Thymus (tissue), 11 donors: ENCODE measurements around the gene PNKP. TPM values are rescaled to one million over a fixed set of nuclear protein-coding genes. Genes with fewer than 3 reads are reported as not detected.

Experiments used
- DNase-seq, 9 donors: peaks; one replicate each; pipeline ENCODE4 v3.0.0-alpha.2; 2013; ENCODE audit warnings: low spot score in 9 of 9, low read depth in 6 of 9, missing footprints in 1 of 9
- H3K27ac ChIP-seq, 2 donors: one replicate each; pipeline ENCODE4 v1.5.1; 2013; ENCODE audit warnings: control low read depth in 1 of 2, low read depth in 1 of 2, low read length in 1 of 2, mild to moderate bottlenecking in 1 of 2, moderate library complexity in 1 of 2
- H3K27me3 ChIP-seq, 2 donors: one replicate each; pipeline ENCODE4 v1.5.1; 2013; ENCODE audit warnings: low read length in 1 of 2; ENCODE audit not compliant: control insufficient read depth in 2 of 2, insufficient read depth in 1 of 2
- H3K36me3 ChIP-seq, 2 donors: one replicate each; pipeline ENCODE4 v1.5.1; 2013; ENCODE audit warnings: low read length in 1 of 2, mild to moderate bottlenecking in 1 of 2, moderate library complexity in 1 of 2; ENCODE audit not compliant: control insufficient read depth in 2 of 2, insufficient read depth in 2 of 2
- H3K4me1 ChIP-seq, 2 donors: one replicate each; pipeline ENCODE4 v1.5.1; 2013; ENCODE audit warnings: low read length in 2 of 2; ENCODE audit not compliant: control insufficient read depth in 2 of 2, insufficient read depth in 2 of 2
- H3K4me3 ChIP-seq, 2 donors: one replicate each; pipeline ENCODE4 v1.5.1; 2013; ENCODE audit warnings: low read length in 2 of 2, control low read depth in 1 of 2, mild to moderate bottlenecking in 1 of 2
- H3K9me3 ChIP-seq, 2 donors: one replicate each; pipeline ENCODE4 v1.5.1; 2013; ENCODE audit warnings: low read length in 1 of 2, mild to moderate bottlenecking in 1 of 2; ENCODE audit not compliant: control insufficient read depth in 2 of 2, insufficient read depth in 1 of 2
- WGBS: extraction: QIAGEN DNeasy Blood & Tissue Kit; methylation state at CpG from one replicate; pipeline ENCODE4 v1.1.7; 2013; 5-methylcytosine and 5-hydroxymethylcytosine counted together
- polyA plus RNA-seq: library from polyadenylated mRNA; stranded (reverse); fragments of 200-250 nt; gene quantifications from one replicate; pipeline ENCODE4 v1.2.3, GENCODE V29; 2013
- total RNA-seq: library from RNA; stranded (reverse); fragments of 120-200 nt; gene quantifications from one replicate; pipeline ENCODE4 v1.2.4, GENCODE V29; 2013
- donor health status: healthy.

Gene PNKP
- total and polyA plus RNA-seq, 2 donors: 28.4 to 85.3 TPM

DNA sequence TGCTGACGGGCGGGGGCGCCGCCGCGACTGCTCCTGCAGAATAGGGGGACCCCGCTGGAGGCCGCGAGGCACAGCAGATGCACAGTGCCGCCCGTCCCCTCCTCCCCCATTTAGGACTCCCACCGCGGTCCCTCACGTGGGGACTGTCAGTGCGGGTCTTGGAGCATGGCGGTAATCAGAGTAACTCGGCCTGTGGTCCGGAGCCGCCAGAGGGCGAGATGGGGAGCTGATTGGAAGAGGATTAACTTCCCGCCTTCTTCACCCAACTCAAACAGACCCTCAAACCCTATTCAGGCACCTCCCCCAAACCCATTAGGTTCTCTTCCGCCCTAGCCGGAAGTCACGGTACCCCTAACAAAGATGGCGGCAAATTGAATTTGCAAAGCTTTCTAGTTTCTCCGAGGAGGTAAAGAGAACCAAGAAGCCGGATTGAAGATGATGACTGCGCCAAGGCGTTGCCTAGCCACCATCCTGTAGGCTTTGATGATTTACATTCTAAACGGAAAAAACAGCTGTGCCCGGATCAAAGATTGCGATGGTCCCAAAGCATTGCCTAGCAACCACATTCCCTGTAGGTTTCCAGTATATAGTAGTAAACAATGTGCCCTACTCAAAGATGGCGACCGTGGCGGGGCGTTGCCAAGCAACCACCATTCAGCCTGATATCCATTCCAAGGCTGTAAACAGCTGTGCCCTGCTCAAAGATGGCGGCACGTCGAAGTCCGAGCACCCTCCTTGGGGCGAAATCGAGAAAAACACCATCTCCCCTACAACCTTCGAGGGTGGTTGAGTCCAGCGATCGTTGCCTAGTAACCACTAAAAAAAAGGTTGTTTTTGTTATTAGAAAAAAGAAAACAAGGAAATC is 54.1 kb downstream of the PNKP start, which contains the start of gene FUZ:
FUZ (minus strand) TSS at position 296 of the 865 bp plus-strand sequence; CDS start at position 110, 186 bp downstream.
- Histone ChIP-seq H3K4me3 (peak within 1 kb of the TSS; percentile 77 to 88), H3K27me3 (peaks cover 0 to 8% of the 10 kb centered on the region in 2 donors), H3K36me3 (peaks cover 0 to under 1% of the 10 kb centered on the region in 2 donors), H3K4me1 (peaks cover 10 to 40% of the 10 kb centered on the region in 2 donors), H3K9me3 (no peaks in the 10 kb centered on the region), H3K27ac (peak within 1 kb of the TSS; percentile 86 to 96)
- peak; percentile 90 to 98 (median 95) for DNase-seq
- WGBS: under 1% methylated on average over 45 of the region's 45 CpGs

DNA sequence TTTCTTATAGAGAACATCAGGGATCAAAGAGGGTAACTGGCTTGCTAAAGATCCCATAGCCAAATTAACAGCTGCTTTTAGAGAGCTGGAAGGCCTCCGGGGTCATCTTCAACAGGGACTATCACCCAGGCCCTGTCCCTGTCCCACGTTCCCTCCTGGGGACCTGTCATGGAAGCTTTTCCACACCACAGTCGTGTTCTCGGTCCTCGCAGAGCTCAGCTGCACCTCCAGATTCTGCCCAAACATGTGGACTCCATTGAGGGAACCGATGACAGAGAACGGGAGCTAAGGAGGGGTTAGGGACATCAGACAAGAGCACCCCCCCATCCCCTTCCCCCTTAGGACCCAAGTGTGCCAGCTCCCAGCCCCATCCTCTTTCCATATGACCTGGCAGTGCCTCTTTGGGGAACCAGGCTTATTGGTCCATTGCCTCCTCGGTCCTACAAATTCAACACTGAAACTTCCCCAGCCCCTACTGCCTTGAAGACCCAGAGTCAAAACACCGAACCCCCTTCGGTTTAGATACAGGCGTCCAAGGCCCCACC is 54.9 kb downstream of the PNKP start:
- Histone ChIP-seq H3K27ac (peak overlapping the region; percentile 86 to 96), H3K9me3 (no peaks in the 10 kb centered on the region), H3K4me3 (peak overlapping the region; percentile 77 to 88), H3K27me3 (peaks cover 0 to 8% of the 10 kb centered on the region in 2 donors), H3K36me3 (peaks cover 3 to 4% of the 10 kb centered on the region in 2 donors), H3K4me1 (peaks cover 10 to 45% of the 10 kb centered on the region in 2 donors)
- no peak for DNase-seq
- WGBS: 54% methylated on average over 11 of the region's 11 CpGs

DNA sequence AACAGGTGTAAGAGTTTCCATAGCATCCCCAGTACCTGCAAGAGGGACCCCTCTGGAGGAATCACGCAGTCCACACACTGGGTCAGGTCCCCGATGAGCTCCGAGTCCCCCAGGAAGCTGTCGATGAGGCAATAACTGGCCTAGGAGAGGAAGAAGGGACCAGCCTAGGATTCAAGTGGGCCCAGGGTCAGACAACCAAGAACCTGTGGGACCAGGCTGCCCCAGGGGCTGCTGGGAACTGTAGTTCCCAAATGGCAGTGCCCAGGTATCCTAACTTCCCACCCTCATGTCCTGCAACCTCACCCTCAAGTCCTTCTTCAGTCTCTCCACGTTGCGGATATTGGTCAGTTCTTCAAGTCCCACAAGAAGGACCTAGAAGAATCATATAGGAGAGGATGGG is 56.0 kb downstream of the PNKP start:
- DNase-seq: no peak
- WGBS: over 99% methylated on average over 6 of the region's 6 CpGs
- H3K9me3 ChIP-seq: no peaks in the 10 kb centered on the region
- peaks cover 6 to 10% of the 10 kb centered on the region in 2 donors for H3K36me3 ChIP-seq
- no peak overlapping the region for H3K4me3 ChIP-seq
- no peak overlapping the region for H3K27ac ChIP-seq
- H3K4me1 ChIP-seq: peaks cover 6 to 40% of the 10 kb centered on the region in 2 donors
- H3K27me3 ChIP-seq: peaks cover 0 to 8% of the 10 kb centered on the region in 2 donors

Other genes starting within 250 kb of the PNKP start
- 12.7 TPM for gene RRAS, start 227.4 kb downstream of the PNKP start, total RNA-seq
- gene RRAS, start 227.4 kb downstream of the PNKP start, polyA plus RNA-seq: 60.9 TPM
- gene SCAF1, start 225.4 kb downstream of the PNKP start, total RNA-seq: 3.2 TPM
- gene SCAF1, start 225.4 kb downstream of the PNKP start, polyA plus RNA-seq: 17.2 TPM
- 83.6 TPM for gene IRF3, start 201.7 kb downstream of the PNKP start, total RNA-seq
- 259 TPM for gene IRF3, start 201.7 kb downstream of the PNKP start, polyA plus RNA-seq
- gene BCL2L12, start 201.6 kb downstream of the PNKP start, total RNA-seq: 18.7 TPM
- gene BCL2L12, start 201.6 kb downstream of the PNKP start, polyA plus RNA-seq: 27.1 TPM
- 173 TPM for gene PRMT1, start 190.3 kb downstream of the PNKP start, total RNA-seq
- 101 TPM for gene PRMT1, start 190.3 kb downstream of the PNKP start, polyA plus RNA-seq
- 0.47 TPM for gene ADM5, start 178.0 kb downstream of the PNKP start, total RNA-seq
- gene ADM5, start 178.0 kb downstream of the PNKP start, polyA plus RNA-seq: 5.5 TPM
- gene CPT1C, start 176.5 kb downstream of the PNKP start, total RNA-seq: 0.61 TPM
- 3.5 TPM for gene CPT1C, start 176.5 kb downstream of the PNKP start, polyA plus RNA-seq
- gene TSKS, start 104.3 kb downstream of the PNKP start, total RNA-seq: 2.6 TPM
- 2.4 TPM for gene TSKS, start 104.3 kb downstream of the PNKP start, polyA plus RNA-seq
- 16.5 TPM for gene AP2A1, start 100.6 kb downstream of the PNKP start, total RNA-seq
- 26.5 TPM for gene AP2A1, start 100.6 kb downstream of the PNKP start, polyA plus RNA-seq
- 16.6 TPM for gene FUZ, start 54.3 kb downstream of the PNKP start, total RNA-seq
- 20.9 TPM for gene FUZ, start 54.3 kb downstream of the PNKP start, polyA plus RNA-seq
- gene MED25, start 49.3 kb downstream of the PNKP start, total RNA-seq: 7.6 TPM
- gene MED25, start 49.3 kb downstream of the PNKP start, polyA plus RNA-seq: 48.0 TPM
- 63.6 TPM for gene PTOV1, start 16.4 kb downstream of the PNKP start, total RNA-seq
- gene PTOV1, start 16.4 kb downstream of the PNKP start, polyA plus RNA-seq: 125 TPM
- gene AKT1S1, start 9.8 kb upstream of the PNKP start, total RNA-seq: 4.4 TPM
- 27.9 TPM for gene AKT1S1, start 9.8 kb upstream of the PNKP start, polyA plus RNA-seq
- gene TBC1D17, start 10.1 kb upstream of the PNKP start, total RNA-seq: 2.9 TPM
- 69.7 TPM for gene TBC1D17, start 10.1 kb upstream of the PNKP start, polyA plus RNA-seq
- gene IL4I1, start 29.3 kb upstream of the PNKP start, total RNA-seq: 8.6 TPM
- 11.5 TPM for gene IL4I1, start 29.3 kb upstream of the PNKP start, polyA plus RNA-seq
- gene ATF5, start 61.6 kb upstream of the PNKP start, total RNA-seq: 16.0 TPM
- gene ATF5, start 61.6 kb upstream of the PNKP start, polyA plus RNA-seq: 53.9 TPM
- gene NUP62, start 61.9 kb upstream of the PNKP start, total RNA-seq: 46.7 TPM
- 24.9 TPM for gene NUP62, start 61.9 kb upstream of the PNKP start, polyA plus RNA-seq
- gene SIGLEC11, start 93.6 kb upstream of the PNKP start, total RNA-seq: 0.14 TPM
- gene SIGLEC11, start 93.6 kb upstream of the PNKP start, polyA plus RNA-seq: 0.98 TPM
- gene VRK3, start 157.8 kb upstream of the PNKP start, total RNA-seq: 41.3 TPM
- 27.2 TPM for gene VRK3, start 157.8 kb upstream of the PNKP start, polyA plus RNA-seq
- gene ZNF473, start 158.4 kb upstream of the PNKP start, total RNA-seq: 5.7 TPM
- gene ZNF473, start 158.4 kb upstream of the PNKP start, polyA plus RNA-seq: 2.5 TPM